Activated CD8-positive, alpha-beta T cell treated with anti-CD3 and anti-CD28 coated beads, Interleukin-2, amount 10 ng/mL, durations not matched to agents 7 days and 5 days (primary cell): ENCODE data around the gene TSHR. TPM values are rescaled to one million over a fixed set of nuclear protein-coding genes. Genes with fewer than 3 reads are reported as not detected.
A peak's percentile ranks its signal among the peaks of the same experiment; 100 is the strongest.
"Not testable (repeated sequence)": the region's sequence is repeated elsewhere in the genome, so short reads cannot be mapped to it uniquely, and the experiment has no call there.

Experiments used
- ATAC-seq: fragments of 150-1000 bp; cut with Tn5 transposase; one replicate; pipeline ENCODE4 v1.10.0; 2021; ENCODE audit warnings: moderate library complexity
- CTCF ChIA-PET: fragments of 350-600 bp; sonication (Branson Sonifier 250); formaldehyde crosslinking; loops from one replicate; lab custom pipeline; 2021; ENCODE audit warnings: antibody characterized with exemption; lab: Charles Lee
- POLR2A ChIA-PET: fragments of 350-600 bp; sonication (Branson Sonifier 250); formaldehyde crosslinking; loops from one replicate; lab custom pipeline; 2021; ENCODE audit warnings: antibody characterized with exemption; lab: Charles Lee
- DNase-seq: peaks from one replicate; pipeline ENCODE4 v3.0.0-alpha.2; 2020
- H3K27ac Mint-ChIP-seq: one replicate; pipeline ENCODE4 v1.8.0; 2021; ENCODE audit warnings: mild to moderate bottlenecking, mixed read lengths
- H3K27me3 Mint-ChIP-seq: one replicate; pipeline ENCODE4 v1.8.0; 2021; ENCODE audit warnings: low read depth, mixed read lengths
- H3K36me3 Mint-ChIP-seq: one replicate; pipeline ENCODE4 v1.8.0; 2021; ENCODE audit warnings: low read depth, mixed read lengths
- H3K4me1 Mint-ChIP-seq: one replicate; pipeline ENCODE4 v1.8.0; 2021; ENCODE audit warnings: low read depth, mixed read lengths
- H3K4me3 Mint-ChIP-seq: one replicate; pipeline ENCODE4 v1.8.0; 2021; ENCODE audit warnings: mild to moderate bottlenecking, mixed read lengths
- H3K9me3 Mint-ChIP-seq: one replicate; pipeline ENCODE4 v1.8.0; 2022; ENCODE audit warnings: mixed read lengths; ENCODE audit not compliant: insufficient read depth
- total RNA-seq, 2 experiments: library from RNA; stranded (reverse); gene quantifications; one replicate each; pipeline ENCODE4 v1.2.3, GENCODE V29; 2021

The TSHR gene
- total RNA-seq, 2 experiments from 2014 or later, result not detected

DNA sequence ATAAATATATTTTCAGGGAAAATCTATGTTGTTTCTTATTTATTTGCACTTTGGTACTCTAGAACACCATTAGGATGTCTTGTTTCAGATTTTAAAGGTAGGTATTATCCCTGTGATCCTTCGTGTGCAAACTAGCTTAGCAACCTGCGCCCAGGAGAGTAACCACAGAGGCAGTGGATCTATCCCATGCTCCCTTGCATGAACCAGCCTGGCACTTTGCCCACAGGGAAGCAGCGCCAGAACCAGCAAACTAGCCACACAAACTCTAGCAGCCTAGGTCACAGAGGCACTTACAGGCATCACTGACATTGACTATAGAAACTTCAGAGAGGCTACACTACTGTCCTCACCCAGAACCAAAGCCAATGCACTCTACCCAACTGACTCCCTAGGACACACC lies 76.1 kb downstream of the TSHR start:
- H3K36me3 Mint-ChIP-seq, result no peaks in the 10 kb centered on the region
- ChIA-PET CTCF (no interaction called here), POLR2A (no interaction called here)
- peaks cover 2% of the 10 kb centered on the region for H3K27me3 Mint-ChIP-seq
- H3K27ac Mint-ChIP-seq, result no peak overlapping the region
- no peak overlapping the region for H3K4me3 Mint-ChIP-seq
- H3K9me3 Mint-ChIP-seq, result peaks cover 4% of the 10 kb centered on the region
- ATAC-seq (no peak), DNase-seq (no peak)
- no peaks in the 10 kb centered on the region for H3K4me1 Mint-ChIP-seq

DNA sequence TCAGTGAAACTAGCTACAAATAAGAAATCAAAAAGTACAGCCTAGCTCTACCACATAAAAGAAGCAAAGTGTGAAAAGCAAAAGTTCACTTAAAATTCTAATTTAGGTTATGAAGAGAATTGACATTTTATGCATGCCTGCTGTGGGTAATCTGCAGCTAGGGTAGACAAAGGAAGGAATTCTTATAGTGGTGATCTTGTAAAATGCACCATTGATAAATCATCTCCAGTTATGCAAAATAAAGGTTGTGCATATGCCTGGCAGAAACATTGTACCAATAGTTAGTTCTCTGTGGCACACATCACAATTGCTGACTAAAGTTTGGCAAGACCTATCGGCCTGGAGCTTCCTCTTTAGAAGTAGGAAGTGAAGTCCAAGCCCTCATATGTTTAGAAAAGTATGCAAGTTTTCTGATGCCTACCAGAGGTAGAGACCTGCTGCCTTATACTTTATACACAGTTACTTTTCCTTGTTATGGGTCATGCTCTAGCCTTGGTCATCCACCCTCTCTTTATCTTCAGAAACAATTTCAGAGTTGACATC lies 78.3 kb downstream of the TSHR start:
- no peak overlapping the region for H3K27ac Mint-ChIP-seq
- no peaks in the 10 kb centered on the region for H3K4me1 Mint-ChIP-seq
- ATAC-seq (no peak), DNase-seq (no peak)
- CTCF ChIA-PET, result interaction anchor here (1.1 kb wide), 1 partner anchor 130 kb away, joined by 3 read pairs; no protein-coding TSS in a partner anchor
- POLR2A ChIA-PET, result no interaction called here
- no peak overlapping the region for H3K4me3 Mint-ChIP-seq
- peaks cover 8% of the 10 kb centered on the region for H3K9me3 Mint-ChIP-seq
- H3K27me3 Mint-ChIP-seq, result no peaks in the 10 kb centered on the region
- no peaks in the 10 kb centered on the region for H3K36me3 Mint-ChIP-seq

DNA sequence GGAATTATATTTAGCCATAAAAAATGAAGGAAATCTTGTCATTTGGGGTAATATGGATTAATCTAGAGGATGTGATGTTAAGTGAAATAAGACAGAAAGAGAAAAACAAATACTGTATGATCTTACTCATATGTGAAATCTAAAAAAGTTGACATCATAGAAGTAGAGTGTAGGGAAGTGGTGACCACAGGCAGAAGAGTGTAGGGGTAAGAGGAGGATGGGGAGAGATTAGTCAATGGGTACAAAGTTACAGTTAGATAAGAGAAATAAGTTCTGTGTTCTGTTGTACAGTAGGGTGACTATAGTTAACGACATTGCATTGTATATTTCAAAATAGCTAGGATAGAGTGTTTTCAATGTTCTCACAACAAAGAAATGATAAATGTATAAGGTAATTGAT lies 87.0 kb downstream of the TSHR start:
- POLR2A ChIA-PET, result no interaction called here
- peaks cover 9% of the 10 kb centered on the region for H3K27me3 Mint-ChIP-seq
- CTCF ChIA-PET, result no interaction called here
- no peak for ATAC-seq
- H3K4me3 Mint-ChIP-seq, result no peak overlapping the region
- H3K27ac Mint-ChIP-seq, result no peak overlapping the region
- no peaks in the 10 kb centered on the region for H3K36me3 Mint-ChIP-seq
- no peaks in the 10 kb centered on the region for H3K4me1 Mint-ChIP-seq
- no peak for DNase-seq
- peaks cover 5% of the 10 kb centered on the region for H3K9me3 Mint-ChIP-seq

DNA sequence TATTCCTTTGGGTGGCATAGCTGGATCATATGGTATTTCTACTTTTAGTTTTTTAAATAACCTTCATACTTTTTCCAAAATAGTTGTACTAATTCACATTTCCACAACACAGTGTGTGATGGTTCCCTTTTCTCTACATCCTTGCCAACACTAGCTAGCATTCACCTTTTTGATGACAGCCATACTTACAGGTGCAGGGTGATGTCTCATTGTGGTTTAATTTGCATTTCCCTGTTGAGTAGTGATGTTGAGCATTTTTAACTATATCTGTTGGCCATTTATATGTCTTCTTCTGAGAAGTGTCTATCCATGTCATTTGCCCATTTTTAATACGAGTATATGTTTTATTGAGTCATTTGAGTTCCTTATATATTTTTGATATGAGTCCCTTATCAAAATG lies 96.1 kb downstream of the TSHR start:
- ChIA-PET POLR2A (no interaction called here), CTCF (no interaction called here)
- ATAC-seq (no peak), DNase-seq (no peak)
- Mint-ChIP-seq H3K4me3 (no peak overlapping the region), H3K27ac (no peak overlapping the region), H3K27me3 (peaks cover 2% of the 10 kb centered on the region), H3K9me3 (peaks cover 4% of the 10 kb centered on the region), H3K4me1 (no peaks in the 10 kb centered on the region), H3K36me3 (no peaks in the 10 kb centered on the region)

DNA sequence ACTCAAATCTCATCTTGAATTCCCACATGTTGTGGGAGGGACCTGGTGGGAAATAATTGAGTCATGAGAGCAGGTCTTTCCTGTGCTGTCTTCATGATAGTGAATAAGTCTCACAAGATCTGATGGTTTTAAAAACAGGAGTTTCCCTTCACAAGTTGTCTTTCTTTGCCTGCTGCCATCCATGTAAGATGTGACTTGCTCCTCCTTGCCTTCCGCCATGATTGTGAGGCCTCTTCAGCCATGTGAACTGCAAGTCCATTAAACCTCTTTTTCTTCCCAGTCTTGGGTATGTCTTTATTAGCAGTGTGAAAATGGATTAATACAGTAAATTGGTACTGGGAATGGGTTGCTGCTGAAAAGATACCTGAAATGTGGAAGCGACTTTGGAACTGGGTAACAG lies 98.6 kb downstream of the TSHR start:
- H3K27ac Mint-ChIP-seq, H3K4me1 Mint-ChIP-seq, CTCF ChIA-PET, H3K9me3 Mint-ChIP-seq, ATAC-seq, H3K4me3 Mint-ChIP-seq, DNase-seq, POLR2A ChIA-PET, H3K27me3 Mint-ChIP-seq, H3K36me3 Mint-ChIP-seq: not testable (repeated sequence)

DNA sequence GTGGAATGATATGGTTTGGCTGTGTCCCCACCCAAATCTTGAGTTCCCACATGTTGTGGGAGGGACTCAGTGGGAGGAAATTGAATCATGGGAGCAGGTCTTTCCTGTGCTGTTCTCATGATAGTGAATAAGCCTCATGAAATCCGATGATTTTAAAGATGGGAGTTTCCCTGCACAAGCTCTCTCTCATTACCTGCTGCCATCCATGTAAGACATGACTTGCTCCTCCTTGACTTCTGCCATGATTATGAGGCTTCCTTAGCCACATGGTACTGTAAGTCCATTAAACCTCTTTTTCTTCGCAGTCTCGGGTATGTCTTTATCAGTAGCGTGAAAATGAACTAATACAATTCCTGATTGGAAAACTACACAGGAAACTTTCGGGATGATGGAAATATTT lies 100.5 kb downstream of the TSHR start:
- peaks cover 4% of the 10 kb centered on the region for H3K9me3 Mint-ChIP-seq
- ATAC-seq (no peak), DNase-seq (no peak)
- no peaks in the 10 kb centered on the region for H3K36me3 Mint-ChIP-seq
- ChIA-PET CTCF (interaction anchor here (0.7 to 1.1 kb wide), 2 partner anchors 36 to 60 kb away, joined by 3 read pairs; no protein-coding TSS in a partner anchor), POLR2A (no interaction called here)
- peaks cover 2% of the 10 kb centered on the region for H3K27me3 Mint-ChIP-seq
- no peak overlapping the region for H3K27ac Mint-ChIP-seq
- no peak overlapping the region for H3K4me3 Mint-ChIP-seq
- no peaks in the 10 kb centered on the region for H3K4me1 Mint-ChIP-seq

DNA sequence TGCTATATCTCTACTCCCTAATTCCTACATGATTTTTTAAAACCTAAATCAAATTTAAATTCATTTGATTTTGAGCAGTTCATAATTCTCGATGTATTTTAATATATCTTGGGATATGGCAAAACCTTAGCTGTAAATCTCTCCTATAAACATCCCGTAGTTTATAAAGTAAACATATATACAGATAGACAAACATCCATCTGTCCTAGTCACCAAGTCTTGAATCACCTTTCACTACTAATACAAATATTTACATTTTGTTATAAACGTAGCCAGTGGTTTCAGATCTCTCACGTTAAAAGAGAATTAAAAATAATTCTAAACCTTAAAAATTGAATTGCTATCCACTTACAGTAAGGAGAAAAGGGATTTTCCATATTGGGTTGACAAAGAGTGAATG lies 107.0 kb downstream of the TSHR start:
- CTCF ChIA-PET, result interaction anchor here (1.5 kb wide), 1 partner anchor 65 kb away, joined by 3 read pairs; no protein-coding TSS in a partner anchor
- DNase-seq, result no peak
- Mint-ChIP-seq H3K4me3 (no peak overlapping the region), H3K9me3 (no peaks in the 10 kb centered on the region), H3K4me1 (no peaks in the 10 kb centered on the region), H3K27me3 (peaks cover 4% of the 10 kb centered on the region), H3K36me3 (no peaks in the 10 kb centered on the region), H3K27ac (no peak overlapping the region)
- POLR2A ChIA-PET, result no interaction called here
- ATAC-seq, result no peak

DNA sequence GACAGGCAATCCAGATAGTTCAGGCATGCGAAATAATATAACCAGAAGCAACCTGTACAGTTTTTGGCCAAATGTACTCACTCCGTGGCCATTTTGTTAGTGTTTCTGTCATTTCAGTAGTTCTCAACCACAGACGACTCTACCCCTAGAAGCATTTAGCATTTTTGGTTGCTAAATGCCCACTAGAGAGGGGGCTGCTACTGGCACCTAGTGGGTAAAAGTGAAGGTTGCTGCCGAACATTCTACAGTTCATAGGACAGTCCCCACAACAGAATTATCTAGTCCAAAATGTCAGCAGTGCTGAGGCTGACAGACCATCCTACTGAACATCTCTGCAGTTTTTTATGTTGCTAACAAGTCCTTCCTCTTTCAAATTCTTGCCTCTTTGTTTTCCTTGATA lies 107.4 kb downstream of the TSHR start:
- no peaks in the 10 kb centered on the region for H3K4me1 Mint-ChIP-seq
- no peak overlapping the region for H3K27ac Mint-ChIP-seq
- ChIA-PET CTCF (interaction anchor here (0.9 to 1.1 kb wide), 2 partner anchors 66 to 101 kb away, joined by 3 to 6 read pairs; no protein-coding TSS in a partner anchor), POLR2A (no interaction called here)
- peak; percentile 44 for ATAC-seq
- no peaks in the 10 kb centered on the region for H3K9me3 Mint-ChIP-seq
- peaks cover 4% of the 10 kb centered on the region for H3K27me3 Mint-ChIP-seq
- no peak overlapping the region for H3K4me3 Mint-ChIP-seq
- no peaks in the 10 kb centered on the region for H3K36me3 Mint-ChIP-seq
- DNase-seq, result peak; percentile 26

DNA sequence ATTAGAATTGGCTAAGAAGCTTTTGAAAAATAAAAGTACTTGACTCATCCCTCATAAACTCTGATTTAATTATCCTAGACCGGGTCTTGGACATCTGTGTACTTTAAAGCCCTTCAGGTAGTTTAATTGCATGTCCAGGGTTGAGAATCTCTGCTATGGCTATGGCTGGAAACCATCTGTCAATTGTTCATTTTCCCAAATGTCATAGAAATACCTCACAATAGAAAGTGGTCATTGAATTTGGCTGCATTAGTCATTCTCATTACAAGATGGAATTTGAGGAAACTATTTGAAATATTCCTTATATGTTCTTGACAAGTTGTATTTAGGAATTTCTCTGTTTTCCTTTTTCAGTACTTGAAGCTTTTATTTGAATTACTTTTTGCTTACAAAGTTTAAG lies 111.3 kb downstream of the TSHR start:
- Mint-ChIP-seq H3K36me3 (no peaks in the 10 kb centered on the region), H3K4me3 (no peak overlapping the region), H3K27ac (no peak overlapping the region), H3K4me1 (no peaks in the 10 kb centered on the region), H3K9me3 (peaks cover 9% of the 10 kb centered on the region), H3K27me3 (no peaks in the 10 kb centered on the region)
- CTCF ChIA-PET, result no interaction called here
- DNase-seq, result no peak
- POLR2A ChIA-PET, result no interaction called here
- ATAC-seq, result no peak

DNA sequence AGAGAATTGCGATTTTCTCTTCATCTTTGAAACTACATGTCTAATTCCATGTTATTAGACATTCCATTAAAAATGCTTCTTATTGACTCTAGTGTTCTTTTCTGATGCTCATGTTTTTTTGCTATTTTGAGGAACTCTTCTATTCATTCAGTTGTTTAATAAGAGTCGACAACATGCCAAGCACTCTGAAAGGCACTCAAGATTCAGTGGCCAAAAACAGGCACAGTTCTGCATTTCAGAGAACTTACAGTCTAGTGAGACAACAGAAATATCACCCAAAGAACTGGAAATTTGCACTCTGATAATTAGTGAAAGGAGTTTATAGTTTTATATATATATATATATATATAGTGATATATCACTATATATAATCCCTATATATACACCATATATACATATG lies 111.7 kb downstream of the TSHR start:
- Mint-ChIP-seq H3K27ac (no peak overlapping the region), H3K9me3 (peaks cover 9% of the 10 kb centered on the region), H3K36me3 (no peaks in the 10 kb centered on the region), H3K4me3 (no peak overlapping the region), H3K4me1 (no peaks in the 10 kb centered on the region), H3K27me3 (no peaks in the 10 kb centered on the region)
- DNase-seq (no peak), ATAC-seq (no peak)
- POLR2A ChIA-PET, result no interaction called here
- CTCF ChIA-PET, result no interaction called here

DNA sequence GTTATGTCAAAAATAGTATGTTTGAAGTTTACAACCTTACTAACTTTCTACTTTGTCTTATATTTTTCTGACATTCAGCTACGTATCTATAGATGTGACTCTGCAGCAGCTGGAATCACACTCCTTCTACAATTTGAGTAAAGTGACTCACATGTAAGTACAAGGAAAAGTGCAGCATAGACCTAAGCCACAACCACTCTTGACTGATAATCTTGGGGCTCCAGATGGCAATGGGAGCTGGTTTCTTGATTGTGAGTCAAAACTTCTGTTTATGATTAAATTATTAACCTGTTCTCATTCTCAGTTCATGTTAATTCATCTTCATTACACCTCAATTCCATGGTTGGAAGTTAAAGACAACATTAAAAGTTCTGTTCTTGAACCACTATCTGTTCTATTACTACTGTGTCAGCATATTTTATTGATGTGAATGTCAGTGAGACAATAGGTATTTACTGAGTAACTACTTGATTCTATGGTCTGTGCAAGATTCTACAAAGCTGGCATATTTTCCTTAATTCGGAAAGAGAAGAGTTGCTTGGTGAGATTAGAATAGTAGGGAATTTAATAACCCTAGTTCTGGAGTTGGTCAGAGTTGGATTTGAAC lies 112.9 kb downstream of the TSHR start:
- Mint-ChIP-seq H3K27me3 (no peaks in the 10 kb centered on the region), H3K9me3 (peaks cover 9% of the 10 kb centered on the region)
- POLR2A ChIA-PET, result no interaction called here

DNA sequence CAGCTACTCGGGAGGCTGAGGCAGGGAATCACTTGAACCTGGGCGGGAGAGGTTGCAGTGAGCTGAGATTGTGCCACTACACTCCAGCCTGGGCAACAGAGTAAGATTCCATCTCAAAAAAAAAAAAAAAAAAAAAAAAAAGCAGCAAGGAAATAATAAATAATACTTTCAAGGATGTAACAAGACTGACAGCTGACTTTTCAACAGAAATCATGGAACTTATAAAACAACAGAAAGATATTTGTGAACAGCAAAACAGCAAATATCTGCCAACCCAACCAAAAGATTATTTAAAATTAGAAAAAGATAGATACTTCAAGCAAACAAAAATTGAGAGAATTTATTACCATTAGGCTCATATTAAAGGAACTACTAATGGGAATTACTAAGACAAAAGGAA lies 115.1 kb downstream of the TSHR start:
- no peaks in the 10 kb centered on the region for H3K4me1 Mint-ChIP-seq
- ChIA-PET POLR2A (no interaction called here), CTCF (interaction anchor here (1.0 to 1.7 kb wide), 2 partner anchors 11 to 15 kb away, joined by 3 to 4 read pairs; no protein-coding TSS in a partner anchor)
- no peaks in the 10 kb centered on the region for H3K36me3 Mint-ChIP-seq
- no peak for DNase-seq
- no peak overlapping the region for H3K4me3 Mint-ChIP-seq
- H3K9me3 Mint-ChIP-seq, result peaks cover 9% of the 10 kb centered on the region
- no peak for ATAC-seq
- H3K27ac Mint-ChIP-seq, result no peak overlapping the region
- no peaks in the 10 kb centered on the region for H3K27me3 Mint-ChIP-seq

More for the DNA sequence above, 112.9 kb downstream of the TSHR start:
- H3K36me3 Mint-ChIP-seq, result no peaks in the 10 kb centered on the region
- H3K27ac Mint-ChIP-seq, result no peak overlapping the region
- CTCF ChIA-PET, result no interaction called here
- no peak overlapping the region for H3K4me3 Mint-ChIP-seq
- DNase-seq (no peak), ATAC-seq (no peak)
- no peaks in the 10 kb centered on the region for H3K4me1 Mint-ChIP-seq
